Left colon (tissue), 2 donors: ENCODE measurements around the gene ASIP. TPM values are rescaled to one million over a fixed set of nuclear protein-coding genes. Genes with fewer than 3 reads are reported as not detected.
"Not testable (repeated sequence)": the region's sequence is repeated elsewhere in the genome, so short reads cannot be mapped to it uniquely, and the experiment has no call there.

Experiments
- ATAC-seq: fragments of 200-7000 bp; cut with Tn5 transposase; one replicate; pipeline ENCODE4 v1.9.1; 2020; ENCODE audit warnings: mild to moderate bottlenecking, moderate library complexity
- DNase-seq, 2 donors: peaks; one replicate each; pipeline ENCODE4 v3.0.0-alpha.2; 2020
- intact Hi-C, 2 donors: fragments of 100-400 bp; cut with DNase I in 1 of 2; cut with micrococcal nuclease in 1 of 2; formaldehyde crosslinking; loops; one replicate each; pipeline versions ENCODE4 v1.11.2 to v1.14.0; 2022; cut with DNase I, micrococcal nuclease
- long read RNA-seq: library from polyadenylated mRNA; unstranded; transcript quantifications from one replicate; pipeline ENCODE4 v2.0.0, GENCODE V29; 2021
- total RNA-seq, 2 donors: library from RNA; stranded (reverse); fragmentation: NEBNext Ultra II Directional; extraction: Animal tissue kit (Norgen Biotek cat#: 25700); gene quantifications; one replicate each; pipeline ENCODE4 v1.2.1, GENCODE V29; 2021
- donor health status: DM: no; HTN: no; CAD: no.
- donor health status: DM: yes; HTN: yes; CAD: no.

ASIP gene, protein sequence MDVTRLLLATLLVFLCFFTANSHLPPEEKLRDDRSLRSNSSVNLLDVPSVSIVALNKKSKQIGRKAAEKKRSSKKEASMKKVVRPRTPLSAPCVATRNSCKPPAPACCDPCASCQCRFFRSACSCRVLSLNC
- not detected for total RNA-seq
- long read RNA-seq = 0 reads

DNA sequence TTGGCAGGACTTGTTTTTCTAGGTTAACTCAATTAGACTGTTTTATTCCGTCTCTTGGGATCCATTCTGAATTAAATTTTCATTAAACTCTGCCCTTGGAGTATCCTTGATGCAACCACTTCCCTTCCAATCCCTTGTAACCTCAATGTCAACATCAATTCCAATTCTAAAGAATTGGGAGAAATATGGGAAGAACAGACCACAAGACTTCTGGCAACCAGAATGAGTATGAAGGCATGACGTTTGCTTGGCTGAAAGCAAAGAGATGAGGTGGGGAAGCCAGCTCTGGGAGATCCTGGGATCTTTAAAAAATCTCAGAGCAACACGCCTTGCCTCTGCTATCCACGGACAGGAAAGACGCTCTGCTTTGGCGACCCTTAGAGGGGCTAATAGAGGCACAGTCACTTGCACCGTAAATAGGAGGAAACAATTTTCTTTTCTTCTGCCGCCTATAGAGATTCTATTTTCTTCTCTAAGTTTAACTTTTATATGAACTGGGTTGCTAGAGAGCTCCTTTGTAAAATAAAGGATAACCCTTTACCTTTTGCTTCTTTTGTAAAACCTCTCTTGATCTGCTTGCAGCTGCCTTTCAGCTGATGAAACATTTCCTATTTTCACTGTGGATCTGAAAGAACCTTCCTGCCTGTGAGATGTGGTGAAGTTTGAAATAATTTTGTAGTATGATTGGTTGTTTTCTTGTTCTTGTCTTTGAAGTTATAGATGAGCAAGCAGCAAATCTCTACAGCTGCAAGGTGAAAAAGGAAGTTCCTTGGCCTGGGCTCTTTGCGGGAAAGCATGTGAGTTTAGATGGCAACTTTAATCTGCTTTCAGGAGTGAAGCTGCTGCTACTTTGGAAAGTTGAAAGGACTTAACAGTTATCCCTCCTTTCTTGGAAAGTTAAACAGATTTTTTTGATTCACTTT lies at the start of gene ASIP:
ASIP (plus strand) TSS at position 731 of the 923 bp plus-strand sequence. CDS start 18,952 bp downstream, outside the sequence.
- DNase-seq (no peak), ATAC-seq (no peak)
- intact Hi-C loops = no loop called here

DNA sequence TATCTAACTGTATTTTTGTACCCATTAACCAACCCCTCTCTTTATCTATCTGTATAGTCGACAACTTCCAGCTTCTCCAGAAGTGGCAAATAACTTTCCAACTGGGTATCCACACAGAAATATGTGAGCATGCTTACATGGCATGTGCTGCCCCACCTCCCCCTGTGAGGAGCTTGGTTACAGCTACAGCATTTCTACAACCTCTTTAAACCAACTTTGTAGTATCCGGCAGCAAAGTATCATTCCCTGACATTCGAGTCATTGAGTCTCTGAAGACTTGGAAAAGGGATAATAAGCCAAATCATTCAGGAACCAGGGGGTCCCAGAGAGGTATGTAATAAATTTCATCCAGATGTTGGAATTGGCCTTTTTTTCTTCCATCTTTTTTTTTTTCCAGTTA lies 48.2 kb upstream of the ASIP start:
- no peak for DNase-seq
- intact Hi-C loops = no loop called here
- ATAC-seq = no peak

DNA sequence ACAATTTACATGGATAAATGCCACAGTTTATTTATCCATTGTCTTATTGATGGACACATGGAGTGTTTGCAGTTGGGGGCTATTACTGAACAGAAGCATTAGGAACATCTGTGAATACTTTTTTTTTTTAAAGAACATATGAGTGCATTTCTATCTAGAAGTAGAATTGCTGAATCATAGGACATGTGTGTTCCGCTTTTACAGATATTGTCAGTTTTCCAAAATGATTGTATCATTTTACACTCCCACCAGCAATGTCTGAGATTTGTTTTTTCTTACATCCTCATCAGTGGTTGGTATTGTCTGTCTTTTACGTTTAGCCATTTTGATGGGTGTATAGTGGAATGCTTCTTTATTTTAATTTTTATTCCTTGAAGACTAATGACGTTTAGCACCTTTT lies 42.0 kb upstream of the ASIP start:
- intact Hi-C loops = no loop called here
- DNase-seq (no peak), ATAC-seq (no peak)

DNA sequence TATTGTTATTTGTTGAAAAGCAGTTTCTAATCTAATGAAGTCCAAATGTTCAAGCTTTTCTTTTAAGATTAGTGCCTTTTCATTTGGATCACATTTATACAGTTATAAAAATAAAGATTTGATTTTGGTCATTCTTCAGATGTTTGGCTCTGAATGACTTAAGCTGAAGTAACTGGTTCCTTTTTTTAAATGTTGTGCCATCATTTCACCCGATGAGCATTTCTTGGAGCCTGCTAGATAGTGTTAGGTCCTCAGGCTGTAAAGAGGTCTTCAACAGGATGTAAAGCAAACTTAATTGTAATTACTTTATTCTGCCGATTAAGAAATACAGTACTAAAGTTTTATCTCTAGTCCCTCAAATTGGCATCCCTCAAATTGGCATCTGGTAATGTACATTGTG lies 41.2 kb upstream of the ASIP start:
- intact Hi-C loops = no loop called here
- no peak for DNase-seq
- no peak for ATAC-seq

DNA sequence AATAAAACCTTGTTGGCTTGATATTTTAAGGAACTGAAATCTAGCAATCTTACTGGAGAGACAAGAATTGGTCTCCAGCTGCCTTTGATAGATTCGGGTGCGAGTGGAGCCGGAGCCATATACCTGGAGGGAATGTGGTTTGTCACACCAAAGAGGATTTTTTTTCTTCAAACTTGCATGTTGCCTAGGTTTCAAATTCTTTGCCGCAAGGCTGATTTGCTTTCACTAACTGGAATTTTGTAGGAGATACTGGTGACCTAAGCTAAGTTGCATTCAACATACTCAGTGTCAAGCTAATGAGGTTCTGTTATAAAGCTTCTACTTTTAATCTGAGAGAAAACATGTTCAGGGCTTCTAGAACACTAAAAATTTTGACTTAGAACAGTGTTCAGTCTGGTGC lies 39.7 kb upstream of the ASIP start:
- no peak for DNase-seq
- ATAC-seq = no peak
- intact Hi-C loops = no loop called here

DNA sequence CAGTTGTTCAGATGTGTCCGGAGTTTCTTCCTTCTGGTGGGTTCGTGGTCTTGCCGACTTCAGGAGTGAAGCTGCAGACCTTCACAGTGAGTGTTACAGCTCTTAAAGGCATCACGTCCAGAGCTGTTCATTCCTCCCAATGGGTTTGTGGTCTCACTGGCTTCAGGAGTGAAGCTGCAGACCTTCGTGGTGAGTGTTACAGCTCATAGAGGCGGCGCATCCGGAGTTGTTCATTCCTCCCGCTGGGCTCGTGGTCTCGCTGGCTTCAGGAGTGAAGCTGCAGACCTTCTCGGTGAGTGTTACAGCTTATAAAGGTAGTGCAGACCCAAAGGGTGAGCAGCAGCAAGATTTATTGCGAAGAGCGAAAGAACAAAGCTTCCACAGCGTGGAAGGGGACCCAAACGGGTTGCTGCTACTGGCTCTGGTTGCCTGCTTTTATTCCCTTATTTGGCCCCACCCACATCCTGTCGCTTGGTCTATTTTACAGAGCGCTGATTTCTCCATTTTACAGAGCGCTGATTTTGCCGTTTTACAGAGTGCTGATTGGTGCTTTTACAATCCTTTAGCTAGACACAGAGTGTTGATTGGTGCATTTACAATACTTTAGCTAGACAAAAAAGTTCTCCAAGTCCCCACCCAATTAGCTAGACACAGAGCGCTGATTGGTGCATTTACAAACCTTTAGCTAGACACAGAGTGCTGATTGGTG lies 35.9 kb upstream of the ASIP start:
- DNase-seq, ATAC-seq, intact Hi-C loops: not testable (repeated sequence)

DNA sequence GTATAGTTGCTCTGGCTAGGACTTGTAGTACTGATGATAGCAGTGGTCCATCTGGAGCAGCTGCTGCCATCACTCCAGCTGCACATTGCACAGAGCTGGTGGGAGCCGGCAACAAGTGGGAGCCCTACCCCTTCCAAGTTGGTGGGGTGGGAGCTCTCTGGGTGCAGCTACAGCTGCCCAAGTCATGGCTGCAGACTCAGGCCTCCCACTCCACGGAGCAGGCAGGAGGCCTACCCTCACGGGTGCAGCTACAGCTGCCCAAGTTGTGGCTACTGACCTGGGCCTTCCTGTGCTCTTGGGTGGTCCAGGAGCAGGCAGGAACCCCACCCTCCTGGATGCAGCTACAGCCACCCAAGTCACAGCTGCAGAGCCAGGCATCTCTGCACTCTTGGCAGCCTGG lies 32.1 kb upstream of the ASIP start:
- DNase-seq (no peak), ATAC-seq (no peak)
- intact Hi-C loops = no loop called here

DNA sequence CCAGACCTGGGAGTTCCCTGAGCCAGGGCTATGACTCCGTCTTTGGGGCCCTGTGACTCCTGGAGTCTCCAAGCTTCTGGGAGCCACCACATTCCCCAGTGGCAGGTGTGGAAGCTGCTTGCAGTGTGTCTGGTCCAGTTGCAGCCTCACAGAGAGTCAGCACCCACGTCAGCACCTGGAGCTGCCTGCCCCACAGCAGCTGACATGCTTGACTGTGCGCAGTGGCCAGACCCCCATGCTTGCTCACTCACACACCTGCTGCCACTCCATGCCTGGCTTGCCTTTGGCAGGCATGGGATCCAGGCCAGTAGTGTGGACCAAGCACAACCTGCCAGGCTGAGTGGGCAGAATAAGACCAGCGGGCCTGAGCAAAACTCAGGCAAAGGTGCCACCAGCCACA lies 31.0 kb upstream of the ASIP start:
- ATAC-seq = no peak
- no peak for DNase-seq
- intact Hi-C loops = no loop called here

DNA sequence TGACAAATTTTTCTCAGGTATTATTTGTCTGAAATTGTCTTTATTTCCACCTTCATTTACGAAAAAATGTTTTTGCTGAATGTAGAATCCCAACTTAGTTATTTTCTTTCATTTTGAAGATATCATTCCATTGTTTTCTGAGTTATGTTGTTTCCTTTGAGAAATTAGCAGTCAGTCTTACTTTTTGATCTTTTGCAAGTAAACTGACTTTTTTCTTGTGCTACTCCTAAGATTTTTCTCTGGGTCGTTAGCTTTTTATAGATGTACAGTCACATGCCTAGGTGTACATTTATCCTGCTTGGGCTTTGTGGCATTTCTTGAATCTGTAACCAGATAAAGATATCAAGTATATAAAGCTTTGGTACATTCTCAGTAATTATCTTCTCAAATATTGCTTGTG lies 29.6 kb upstream of the ASIP start:
- intact Hi-C loops = no loop called here
- no peak for ATAC-seq
- DNase-seq = no peak

DNA sequence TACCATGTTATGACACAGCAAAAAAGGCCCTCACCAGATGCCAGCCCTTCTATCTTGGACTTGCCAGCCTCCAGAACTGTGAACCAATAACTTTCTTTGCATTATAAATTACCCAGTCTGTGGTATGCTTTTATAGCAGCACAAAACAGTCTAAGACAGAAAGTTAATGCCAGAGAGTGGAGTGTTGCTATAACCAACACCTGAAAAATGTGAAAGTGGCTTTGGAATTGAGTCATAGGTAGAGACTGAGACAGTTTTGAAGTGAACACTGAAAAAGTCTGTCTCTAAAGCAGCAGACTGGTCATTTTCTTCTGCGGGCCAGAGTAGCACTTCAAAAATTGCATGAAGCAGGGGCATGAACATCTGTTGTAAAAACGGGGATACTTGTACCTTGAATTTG lies 28.0 kb upstream of the ASIP start:
- DNase-seq (no peak), ATAC-seq (no peak)
- intact Hi-C loops = no loop called here

DNA sequence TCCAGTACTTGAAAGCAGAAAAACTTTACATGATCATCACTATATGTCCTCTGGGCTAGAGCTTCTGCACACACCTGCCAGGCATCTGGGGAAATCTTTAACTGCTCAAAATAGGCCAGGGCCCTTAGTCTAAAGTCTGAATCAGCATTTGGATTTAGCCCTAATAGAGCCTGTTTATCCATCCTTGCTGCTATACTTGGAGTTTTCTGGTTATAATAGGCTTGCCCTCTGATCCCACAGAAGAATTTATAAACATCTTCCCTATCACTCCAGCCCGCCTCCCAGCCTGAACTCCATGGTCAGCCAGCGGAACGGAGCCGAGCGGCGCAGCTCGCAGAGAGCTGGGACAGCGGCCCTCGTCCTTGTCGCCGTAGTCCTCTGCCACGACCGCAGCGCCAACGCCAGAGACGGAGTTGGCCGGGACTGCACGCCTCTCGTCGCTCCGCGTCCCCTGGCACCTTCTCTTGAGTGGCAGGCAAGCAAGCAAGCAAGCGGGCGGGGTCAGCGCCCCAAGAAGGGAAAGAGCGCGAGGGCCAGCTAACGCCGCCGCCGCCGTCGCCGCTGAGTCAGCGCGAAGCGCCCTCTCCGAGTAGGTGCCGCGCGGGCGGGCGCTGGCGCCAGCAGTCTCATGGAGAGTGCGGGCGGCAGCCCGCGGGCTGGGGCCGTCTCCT lies 25.4 kb upstream of the ASIP start:
- peak; percentile 98 for ATAC-seq
- intact Hi-C loops = no loop called here
- peak; percentile 67 to 75 for DNase-seq

DNA sequence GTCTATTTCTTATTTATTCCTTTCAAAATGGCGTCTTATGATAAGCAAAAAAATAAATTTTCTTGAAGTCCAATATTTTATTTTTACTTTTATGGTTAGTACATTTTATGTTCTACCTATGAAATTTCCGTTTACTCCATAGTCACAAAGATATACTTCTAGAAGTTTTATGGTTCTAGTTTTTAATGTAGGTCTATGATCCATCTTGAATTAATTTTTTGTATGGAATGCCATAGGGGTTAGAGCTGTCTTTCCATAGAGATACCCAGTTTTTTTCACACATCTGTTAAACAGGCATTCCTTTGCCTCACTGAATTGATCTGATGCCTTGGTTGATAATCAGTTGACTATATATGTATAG lies 24.9 kb upstream of the ASIP start:
- ATAC-seq (no peak), DNase-seq (no peak)
- intact Hi-C loops = no loop called here

DNA sequence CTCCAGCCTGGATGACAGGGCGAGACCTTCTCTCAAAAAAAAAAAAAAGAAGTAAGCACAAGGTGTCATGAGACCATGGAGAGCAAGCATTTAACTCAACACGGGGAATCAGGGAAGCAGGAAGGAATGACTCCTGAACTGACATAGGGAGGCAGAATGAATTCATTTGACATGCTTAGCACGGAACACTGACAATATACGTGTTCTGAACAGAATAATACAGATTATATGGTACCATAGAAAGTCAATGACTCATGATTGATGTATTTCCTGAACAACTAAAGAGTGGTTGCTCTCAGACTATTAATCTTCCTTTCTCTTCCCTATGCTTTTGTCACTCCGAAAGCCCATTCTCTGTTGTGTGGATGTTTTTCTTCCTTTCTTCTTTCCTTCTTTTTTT lies 20.7 kb upstream of the ASIP start:
- ATAC-seq (no peak), DNase-seq (no peak)
- intact Hi-C loops = no loop called here

DNA sequence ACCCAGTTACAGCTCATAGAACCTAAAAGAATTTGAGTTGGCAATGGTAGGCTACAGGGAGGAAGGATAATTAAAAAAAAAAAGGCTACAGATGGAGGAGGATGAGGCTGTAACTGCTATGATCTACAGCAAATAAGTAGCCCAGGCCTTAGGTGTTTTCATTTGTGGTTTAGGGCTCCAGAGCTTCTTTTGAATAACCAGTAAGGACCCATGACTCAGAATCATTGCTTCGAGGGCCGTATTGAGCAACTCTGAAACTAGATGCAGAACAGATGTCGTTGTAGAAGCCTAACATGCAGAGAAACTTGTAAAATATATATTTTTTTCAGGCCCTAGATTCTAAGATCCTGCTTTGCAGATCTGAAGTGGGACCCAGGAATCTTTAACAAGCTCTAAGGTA lies 19.0 kb upstream of the ASIP start:
- intact Hi-C loops = no loop called here
- no peak for ATAC-seq
- no peak for DNase-seq

DNA sequence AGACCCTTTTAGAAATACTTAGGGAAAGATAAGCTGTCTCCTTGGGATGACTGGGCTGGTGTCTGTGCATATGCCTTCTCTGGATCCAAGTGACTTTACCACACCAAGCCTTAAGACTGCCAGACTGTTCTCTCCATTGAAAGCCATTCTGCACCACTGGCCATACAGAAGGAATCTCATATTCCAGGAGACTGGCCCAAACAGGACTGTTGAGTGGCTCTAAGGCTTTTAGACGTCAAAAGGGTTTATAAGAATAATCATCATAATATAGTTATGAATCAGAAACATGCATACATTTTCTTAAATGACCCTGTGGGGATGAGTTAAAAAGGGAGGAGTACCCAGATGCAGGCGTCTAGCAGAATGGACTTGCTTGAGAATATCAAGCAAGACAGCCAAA lies 17.0 kb upstream of the ASIP start:
- DNase-seq, ATAC-seq, intact Hi-C loops: not testable (repeated sequence)

DNA sequence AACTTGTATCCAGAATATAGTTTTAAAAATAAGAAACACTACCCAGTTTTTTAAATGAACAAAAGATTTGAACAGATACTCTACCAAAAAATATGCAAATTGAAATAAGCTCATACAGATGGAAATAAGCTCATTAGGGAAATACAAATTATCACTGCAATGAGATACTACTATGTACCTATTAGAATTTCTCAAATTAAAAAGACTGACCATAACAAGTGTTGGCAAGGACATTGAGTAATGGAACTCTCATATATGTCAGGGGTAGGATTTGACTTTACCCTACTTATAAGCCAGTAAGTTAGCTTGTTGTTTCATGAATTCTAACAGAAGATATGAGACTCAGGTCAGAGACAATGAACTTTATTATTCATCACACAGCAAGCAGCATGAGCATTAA lies 9.6 kb upstream of the ASIP start:
- ATAC-seq (no peak), DNase-seq (no peak)
- intact Hi-C loops = no loop called here

DNA sequence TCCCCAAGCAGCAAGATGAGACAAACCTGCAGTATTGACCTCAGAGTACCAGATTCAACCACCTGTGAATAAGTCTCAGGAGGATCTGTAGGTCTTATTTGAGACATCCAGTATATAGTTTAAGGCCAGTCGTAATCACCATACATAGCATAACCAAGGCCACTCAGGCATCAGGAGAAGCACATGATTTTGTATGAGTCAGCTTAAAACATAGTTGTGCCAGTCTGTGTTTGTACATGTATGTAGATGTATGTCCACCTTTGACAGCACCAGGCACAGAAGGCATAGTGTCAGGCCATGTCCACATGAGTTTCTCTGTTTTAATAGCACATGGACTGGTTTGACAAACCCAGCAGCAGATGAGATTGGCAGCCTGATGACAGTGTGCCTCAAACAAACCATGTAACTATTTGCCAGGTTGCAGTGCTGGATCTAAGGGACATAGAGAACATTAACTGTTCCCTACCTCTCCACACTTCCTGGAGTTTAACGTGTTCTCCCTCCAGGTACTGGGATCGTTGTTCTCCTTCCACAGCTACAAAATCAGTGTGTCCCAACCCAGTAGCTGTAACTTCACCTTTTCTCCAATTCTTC lies 8.6 kb upstream of the ASIP start:
- ATAC-seq = no peak
- no peak for DNase-seq
- intact Hi-C loops = no loop called here

DNA sequence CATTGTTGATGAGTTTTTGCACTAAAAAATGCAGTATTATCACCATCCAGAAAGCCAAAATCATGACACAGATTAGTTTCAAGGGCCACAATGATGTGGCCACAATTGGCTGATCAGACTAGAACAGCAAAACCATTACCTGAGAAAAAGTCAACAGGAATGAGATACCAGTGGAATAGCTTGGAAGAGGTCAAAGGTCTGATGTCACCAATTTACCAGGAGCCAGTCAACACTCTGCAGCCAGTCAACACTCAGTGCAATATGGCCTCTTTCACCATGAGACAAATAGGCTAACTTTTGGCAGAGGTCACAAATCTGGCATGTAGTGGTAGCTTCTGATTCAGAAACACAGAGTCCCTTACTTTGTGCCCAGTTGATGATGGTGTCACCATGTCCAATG lies 7.5 kb upstream of the ASIP start:
- ATAC-seq (no peak), DNase-seq (no peak)
- intact Hi-C loops = no loop called here

DNA sequence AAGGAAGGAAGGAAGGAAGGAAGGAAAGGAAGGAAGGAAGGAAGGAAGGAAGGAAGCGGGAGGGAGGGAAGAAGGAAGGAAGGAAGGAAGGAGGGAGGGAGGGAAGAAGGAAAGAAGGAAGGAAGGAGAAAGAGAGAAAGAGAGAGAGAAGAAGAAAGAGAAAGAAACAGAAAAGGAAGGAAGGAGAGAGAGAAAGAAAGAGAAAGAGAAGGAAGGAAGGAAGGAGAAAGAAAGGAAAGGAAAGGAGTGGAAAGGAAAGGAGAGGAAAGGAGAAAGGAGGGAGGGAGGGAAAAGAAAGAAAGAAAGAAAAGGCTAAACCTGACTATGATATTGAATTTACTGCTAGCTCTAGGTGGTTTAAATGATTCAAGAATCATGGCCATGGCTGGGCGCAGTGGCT lies 5.3 kb upstream of the ASIP start:
- ATAC-seq (no peak), DNase-seq (no peak)
- intact Hi-C loops = no loop called here
